GM18868 (cell line): ENCODE measurements around the gene DBR1.
A peak's percentile ranks its signal among the peaks of the same experiment; 100 is the strongest.

Source experiments
- ATAC-seq: cut with Tn5 transposase; IDR thresholded peaks from one replicate; pipeline ENCODE4 v1.9.1; 2021; ENCODE audit warnings: mild to moderate bottlenecking, moderate library complexity; ENCODE audit not compliant: unreplicated experiment

DBR1 gene

DNA sequence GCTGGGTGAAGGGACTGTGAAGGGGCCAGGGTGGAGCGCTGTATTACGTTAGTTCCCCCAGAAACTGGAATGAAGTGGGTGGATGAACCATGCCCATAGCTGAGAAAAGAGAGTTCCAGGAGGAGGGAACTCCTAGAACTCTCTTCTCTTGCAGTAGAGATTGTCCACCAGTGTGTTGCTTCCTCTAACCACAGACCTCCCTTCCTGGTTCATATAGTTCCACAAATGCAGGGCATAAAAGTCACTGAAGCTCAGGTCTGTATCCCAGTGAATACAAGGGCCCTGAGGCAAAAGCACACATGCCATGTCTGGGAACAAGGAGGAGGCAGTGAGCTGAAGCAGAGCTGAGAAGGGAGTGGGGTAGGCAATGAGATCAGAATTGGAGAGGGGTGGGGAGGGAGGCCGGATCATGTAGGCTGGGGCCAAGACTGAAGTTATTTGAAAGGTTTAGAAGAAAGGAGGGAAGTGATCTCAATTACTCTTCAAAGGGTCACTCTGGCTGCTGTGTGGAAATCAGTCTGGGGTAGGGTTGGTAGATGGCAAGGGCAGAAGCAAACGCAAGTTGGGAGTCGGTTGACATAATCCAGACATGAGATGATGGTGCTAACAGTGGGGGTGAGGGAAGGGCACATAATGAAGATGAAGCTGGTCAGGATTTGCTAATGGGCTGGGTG, 49.0 kb downstream of the DBR1 start:
- ATAC-seq = no peak

DNA sequence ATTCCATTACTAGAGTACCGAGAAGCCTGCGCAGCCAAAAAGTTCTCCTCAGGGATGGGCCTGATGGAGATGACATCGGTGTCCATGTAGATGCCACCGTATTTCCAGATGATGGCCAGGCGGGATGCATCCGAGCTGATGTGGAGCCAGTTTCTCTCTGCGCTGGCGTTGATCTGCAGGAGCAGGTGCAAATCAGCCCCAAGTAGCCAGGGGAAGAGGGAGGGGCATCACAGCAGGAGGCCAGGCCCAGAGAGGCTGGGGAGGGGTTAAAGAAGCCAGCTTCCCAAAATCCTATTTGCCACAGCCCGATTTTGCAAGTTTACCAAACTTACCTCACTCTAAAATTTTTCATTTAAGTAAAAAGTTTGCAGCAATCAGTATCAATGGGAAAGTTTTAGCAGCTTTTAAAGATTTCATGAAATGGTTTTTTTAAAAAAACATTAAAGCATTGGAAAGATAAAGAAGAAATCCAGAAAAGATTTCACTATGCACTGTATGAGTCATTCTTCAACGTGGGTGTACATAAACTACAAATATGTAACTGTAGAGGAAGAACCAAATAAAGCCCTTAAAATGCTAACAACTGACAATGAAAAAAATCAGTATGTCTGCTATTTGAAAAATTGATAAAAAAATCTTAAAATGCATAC, 49.9 kb downstream of the DBR1 start:
- no peak for ATAC-seq

DNA sequence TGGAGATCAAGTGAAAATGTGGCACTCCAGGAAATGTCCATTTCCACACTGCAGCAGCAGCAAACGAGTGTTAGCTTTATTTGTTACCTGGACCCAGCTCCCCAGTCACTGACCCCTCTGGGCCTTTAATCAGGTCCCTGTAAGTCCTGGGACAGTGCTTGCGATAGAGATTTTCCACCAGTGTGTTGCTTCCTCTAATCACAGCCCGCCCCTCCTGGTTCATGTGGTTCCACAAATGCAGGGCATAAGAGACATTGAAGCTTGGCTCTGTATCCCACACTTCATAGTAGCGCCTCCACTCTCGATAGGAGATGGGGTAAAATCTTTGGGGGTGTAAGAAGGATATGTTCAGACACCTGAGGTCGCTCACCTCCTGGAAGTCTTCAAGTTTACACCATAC, 50.5 kb downstream of the DBR1 start:
- no peak for ATAC-seq

DNA sequence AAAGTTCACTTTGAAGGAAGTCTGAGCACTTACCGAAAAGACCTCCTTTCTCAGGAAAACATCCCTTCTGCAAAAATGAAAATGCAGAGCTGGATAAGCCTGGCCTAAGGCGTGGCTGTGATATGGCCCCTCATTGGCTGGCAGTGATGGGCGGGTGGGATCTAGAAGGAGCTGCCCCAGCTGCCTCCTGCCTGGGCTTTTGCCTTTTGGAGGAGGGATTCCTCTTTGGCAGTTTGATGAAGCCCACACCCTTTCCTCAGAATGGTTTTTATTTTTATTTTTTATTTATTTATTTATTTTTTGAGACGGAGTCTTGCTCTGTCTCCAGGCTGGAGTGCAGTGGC, 55.3 kb downstream of the DBR1 start:
- ATAC-seq = no peak

DNA sequence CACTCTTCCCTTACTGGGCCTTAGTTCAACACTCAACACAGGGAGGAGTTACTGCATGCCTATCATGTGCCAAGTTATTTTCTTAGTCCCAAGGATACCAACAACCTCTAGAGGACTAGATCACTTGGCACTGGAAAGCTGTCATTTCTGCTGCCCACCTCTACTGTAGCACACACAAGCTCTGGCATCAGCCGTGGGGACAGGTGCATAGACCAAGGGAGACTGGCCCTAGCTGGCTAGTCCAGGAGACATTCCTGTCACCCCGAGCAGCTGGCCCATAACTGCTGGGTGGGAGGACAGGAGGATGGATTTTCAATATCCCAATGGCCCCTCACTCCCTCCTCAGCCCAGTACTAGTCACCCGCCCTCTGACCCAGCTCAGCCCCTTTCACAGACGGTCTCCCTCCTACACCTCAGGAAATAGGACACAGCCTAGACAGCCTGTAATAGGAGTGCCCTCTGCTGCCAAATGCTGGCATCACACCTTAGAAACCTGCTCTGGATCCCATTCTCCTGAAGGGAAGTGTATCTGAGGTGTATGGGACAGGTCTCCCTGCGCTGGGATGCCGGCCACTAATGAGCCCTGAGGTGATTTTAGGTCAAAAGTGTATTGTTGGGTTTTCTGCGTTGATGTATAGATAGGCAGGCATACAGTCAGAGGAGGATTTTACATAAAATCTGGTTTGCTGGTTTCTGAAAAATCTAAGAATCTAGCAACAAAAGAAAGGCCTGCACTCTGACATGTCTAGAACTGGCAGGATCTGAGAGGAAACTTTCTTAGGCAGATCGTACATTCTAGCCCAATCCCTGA, 55.9 kb downstream of the DBR1 start:
- peak; percentile 72 for ATAC-seq

DNA sequence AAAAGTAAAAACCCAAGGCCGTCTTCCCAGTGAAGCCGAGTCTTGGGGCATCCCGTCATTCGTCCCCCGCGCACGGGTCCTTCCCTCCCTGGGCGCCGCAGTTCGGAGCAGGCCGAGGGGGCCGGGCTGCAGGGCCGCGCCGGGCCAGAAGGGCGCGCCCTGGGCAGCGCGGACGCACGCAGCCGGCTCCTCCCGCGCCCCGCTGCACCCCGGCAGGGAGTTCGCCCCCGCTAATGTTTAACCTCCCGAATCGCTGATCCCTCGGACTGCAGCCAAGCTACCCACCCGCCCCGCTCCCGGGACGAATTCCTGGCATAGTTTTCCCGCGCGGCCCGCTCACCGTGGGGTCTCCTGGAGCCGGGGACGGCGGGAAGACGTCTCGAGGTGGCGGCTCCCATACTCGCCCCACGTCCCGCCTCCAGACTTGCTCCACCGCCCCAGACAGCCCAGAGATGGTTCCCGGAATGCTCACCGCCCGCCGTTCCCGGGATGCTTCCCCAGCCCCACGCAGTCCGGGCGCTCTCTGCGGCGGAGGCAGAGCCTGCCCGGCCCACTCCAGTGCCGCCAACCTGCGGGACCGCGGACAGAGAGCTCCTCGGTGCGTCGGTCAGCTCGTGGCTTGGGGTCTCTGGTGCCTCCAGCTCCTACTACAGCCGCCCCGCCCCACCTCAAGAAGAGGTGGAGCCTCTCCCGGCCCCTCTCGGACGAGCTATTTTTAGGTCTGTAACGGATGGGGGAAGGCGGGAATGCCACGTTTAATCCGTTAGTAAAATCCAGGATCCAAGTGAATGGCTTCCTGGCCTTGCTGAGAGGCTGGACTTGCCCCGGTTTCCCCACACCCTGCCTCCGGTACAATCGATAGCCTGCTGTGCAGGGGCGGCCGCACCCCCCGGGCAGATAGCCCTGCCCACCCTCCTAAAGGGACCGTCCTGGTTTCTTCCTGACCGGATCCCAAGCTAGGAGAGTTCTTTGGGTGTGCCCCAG, 59.4 kb downstream of the DBR1 start, which contains the start of gene DZIP1L:
Gene DZIP1L (minus strand): TSS at position 621 of the 984 bp plus-strand sequence. CDS start 11,637 bp downstream, outside the sequence.
- peak; percentile 58 for ATAC-seq

DNA sequence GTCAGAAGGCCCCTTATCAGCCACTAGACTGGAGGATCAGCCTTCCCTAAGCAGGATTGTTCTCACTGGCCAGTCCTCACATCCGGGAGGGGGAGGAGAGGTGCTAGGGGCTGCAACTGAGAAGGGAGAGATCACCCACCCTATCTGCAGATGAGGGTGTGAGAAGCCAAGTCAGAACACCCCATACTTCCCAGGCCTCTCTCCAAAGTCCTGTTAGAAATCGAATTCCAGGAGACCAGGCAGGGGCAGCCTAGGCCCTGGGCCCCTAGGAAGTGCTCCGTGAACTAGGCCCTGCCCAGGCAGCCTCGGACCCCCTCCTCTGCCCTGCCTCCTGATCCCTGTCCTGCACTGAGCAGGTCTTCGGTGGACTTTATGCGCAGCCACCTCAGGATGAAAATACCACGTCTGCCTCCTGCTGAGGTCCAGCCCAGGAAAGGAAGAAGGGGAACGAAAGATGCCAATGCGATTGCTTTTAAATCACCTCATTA, 60.2 kb downstream of the DBR1 start:
- ATAC-seq = no peak

DNA sequence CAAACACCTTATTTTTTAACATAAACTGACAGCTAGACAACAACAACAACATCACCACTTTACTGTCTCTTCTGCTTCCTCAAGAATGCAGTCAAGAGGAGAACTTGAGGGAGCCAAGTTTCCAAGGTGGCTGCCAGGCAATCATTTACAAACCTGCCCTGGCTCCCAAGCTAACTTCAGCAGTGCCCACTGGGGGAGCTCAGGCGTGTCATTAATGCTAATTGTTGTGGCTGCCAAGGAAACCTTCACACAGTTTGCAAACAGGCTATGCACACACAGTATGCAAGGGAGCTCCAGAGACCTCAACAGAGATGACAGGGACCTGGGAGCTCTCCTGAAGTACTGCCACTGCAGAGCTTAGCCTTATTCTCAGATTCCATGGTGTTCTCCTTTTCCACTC, 61.4 kb downstream of the DBR1 start:
- no peak for ATAC-seq

DNA sequence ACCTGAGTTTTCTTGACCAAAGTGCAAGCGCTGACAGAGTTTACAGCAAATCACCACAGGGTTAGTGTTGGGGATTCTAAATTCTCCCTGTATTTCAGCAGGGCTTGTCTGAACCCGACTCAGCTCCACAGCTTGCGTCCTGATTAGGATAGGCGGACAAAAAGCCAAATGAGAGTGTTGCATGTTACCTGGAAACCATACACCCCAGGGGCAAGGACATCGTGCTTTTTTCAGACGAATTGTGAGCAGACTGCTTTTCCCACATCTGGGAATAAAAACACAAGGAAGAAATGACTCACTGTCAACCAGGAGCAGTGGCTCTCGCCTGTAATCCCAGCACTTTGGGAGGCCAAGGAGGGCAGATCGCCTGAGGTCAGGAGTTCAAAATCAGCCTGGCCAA, 62.4 kb downstream of the DBR1 start:
- no peak for ATAC-seq
